ENCODE results near the gene SLC41A3.
A peak's percentile ranks its signal among the peaks of the same experiment; 100 is the strongest.

Gene SLC41A3

DNA sequence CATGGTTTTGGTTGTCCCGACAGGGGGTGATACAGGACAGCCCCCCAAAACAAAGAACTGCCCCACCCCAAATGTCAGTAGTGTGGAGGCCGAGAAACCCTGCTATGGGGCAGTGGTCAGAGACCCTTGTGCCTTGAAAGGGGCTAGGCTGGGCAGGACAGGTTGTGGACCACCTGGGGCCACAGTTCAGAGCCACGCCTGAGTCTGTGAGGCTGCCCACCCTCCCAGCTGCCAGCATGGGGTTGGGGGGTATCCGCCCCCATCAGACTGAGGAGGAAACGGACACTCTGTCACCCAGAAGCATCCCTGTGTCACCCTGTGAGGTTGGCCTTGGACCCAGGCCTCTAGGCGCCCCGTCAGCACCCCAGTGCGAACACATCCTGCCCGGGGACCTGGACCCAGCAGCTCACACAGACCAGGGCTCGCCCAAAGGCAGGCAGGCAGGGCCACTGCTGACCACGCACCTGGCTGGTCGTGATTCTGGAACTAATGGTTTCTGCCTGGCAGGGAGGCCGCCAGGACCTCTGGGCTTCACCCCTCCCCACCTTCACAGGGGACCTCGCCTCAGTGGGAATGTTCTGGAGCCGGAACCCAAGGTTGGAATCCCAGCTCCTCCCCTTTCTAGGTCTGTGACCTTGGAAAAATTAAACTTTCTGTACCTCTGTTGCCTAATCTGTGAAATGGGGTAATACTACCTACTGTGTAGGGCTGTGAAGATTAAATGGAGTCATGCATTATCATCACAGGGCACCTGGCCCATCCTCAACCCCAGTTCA lies 1.4 kb downstream of the SLC41A3 start:
- TF ChIP-seq, protein P1, sequence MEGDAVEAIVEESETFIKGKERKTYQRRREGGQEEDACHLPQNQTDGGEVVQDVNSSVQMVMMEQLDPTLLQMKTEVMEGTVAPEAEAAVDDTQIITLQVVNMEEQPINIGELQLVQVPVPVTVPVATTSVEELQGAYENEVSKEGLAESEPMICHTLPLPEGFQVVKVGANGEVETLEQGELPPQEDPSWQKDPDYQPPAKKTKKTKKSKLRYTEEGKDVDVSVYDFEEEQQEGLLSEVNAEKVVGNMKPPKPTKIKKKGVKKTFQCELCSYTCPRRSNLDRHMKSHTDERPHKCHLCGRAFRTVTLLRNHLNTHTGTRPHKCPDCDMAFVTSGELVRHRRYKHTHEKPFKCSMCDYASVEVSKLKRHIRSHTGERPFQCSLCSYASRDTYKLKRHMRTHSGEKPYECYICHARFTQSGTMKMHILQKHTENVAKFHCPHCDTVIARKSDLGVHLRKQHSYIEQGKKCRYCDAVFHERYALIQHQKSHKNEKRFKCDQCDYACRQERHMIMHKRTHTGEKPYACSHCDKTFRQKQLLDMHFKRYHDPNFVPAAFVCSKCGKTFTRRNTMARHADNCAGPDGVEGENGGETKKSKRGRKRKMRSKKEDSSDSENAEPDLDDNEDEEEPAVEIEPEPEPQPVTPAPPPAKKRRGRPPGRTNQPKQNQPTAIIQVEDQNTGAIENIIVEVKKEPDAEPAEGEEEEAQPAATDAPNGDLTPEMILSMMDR (IDR thresholded peaks at IDR 0.05; ENCODE audit: control insufficient read depth, extremely low read depth, insufficient read depth) = no peak
- DNase-seq (ENCODE audit: low read depth) = no peak
- peak overlapping the region; percentile 70 for H3K4me3 ChIP-seq (ENCODE audit: low read depth, low read length)

DNA sequence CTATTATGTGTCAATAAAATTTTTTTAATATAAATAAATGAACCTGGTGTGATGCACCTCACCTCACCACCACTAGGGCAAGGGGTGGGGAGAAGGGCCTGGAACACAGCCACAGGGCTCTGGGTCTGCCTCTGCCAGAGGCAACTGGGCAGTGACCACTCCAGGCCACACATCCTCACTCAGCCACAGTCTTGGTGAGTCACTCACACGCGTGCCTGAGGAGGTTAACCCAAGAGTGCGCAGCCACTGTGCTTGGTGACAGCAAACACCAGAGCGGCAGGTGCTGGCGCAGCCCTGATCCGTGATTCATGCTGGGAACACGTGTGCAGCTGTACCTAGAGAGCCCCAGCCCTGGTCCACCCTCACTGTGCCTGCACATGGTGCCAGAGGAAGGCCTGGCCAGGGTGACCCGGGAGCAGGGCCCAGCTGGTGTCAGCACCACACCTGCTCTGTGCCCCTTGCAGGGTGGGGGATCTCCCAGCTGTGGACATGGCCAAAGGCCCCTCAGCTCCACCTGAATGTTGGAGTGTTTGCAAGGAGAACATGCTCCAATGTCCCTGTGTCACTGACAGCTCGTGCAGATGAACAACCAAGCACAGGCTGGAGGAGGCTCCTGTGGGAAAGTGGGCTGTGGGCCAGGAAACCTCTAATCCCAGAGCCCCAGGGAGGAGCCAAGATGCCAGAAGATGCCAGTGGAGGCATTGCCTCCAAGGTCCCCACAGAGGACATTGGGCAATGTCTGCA lies 2.1 kb downstream of the SLC41A3 start:
- H3K4me3 ChIP-seq (ENCODE audit: low read depth, low read length) = no peak overlapping the region
- TF ChIP-seq, protein P1 (IDR thresholded peaks at IDR 0.05; ENCODE audit: control insufficient read depth, extremely low read depth, insufficient read depth) = 0 out of 2 replicates have a peak, but pooled peaks have one; percentile 13
- no peak for DNase-seq (ENCODE audit: low read depth)

DNA sequence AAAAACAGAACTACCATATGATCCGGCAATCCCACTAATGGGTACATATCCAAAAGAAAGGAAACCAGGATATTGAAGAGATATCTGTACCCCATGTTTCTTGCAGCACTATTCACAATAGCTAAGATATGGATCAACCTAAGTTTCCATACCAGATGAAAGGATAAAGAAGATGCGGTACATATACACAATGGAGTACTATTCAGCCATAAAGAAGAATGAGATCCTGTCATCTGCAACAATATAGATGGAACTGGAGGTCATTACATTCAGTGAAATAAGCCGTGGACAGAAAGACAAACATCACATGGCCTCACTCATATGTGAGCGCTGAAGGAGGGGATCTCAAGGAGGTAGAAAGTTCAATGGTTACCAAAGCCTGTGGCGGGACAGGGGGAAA lies 3.0 kb downstream of the SLC41A3 start:
- H3K4me3 ChIP-seq (ENCODE audit: low read depth, low read length) = no peak overlapping the region
- no peak for DNase-seq (ENCODE audit: low read depth)
- TF ChIP-seq, protein P1 (IDR thresholded peaks at IDR 0.05; ENCODE audit: control insufficient read depth, extremely low read depth, insufficient read depth) = no peak

DNA sequence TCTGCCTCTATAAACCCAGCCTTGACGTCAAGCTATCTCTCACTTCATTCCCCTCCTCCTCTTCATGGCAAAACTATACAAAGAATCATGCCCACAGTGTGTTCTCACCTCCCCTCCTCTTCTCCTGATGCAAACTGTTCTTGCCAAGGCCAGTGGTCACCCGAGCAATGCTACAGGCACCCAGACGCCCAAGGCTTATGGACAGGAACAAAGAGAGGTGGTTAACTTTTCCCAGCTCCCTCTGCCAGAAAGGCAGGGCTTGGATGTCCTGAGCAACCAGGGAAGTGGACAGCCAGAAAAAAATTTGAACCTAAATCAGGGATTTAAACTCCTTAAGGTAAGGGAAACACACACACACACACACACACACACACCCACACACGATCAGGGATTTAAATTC lies 5.1 kb downstream of the SLC41A3 start:
- TF ChIP-seq, protein P1 (IDR thresholded peaks at IDR 0.05; ENCODE audit: control insufficient read depth, extremely low read depth, insufficient read depth) = no peak
- no peak overlapping the region for H3K4me3 ChIP-seq (ENCODE audit: low read depth, low read length)
- DNase-seq (ENCODE audit: low read depth) = no peak

DNA sequence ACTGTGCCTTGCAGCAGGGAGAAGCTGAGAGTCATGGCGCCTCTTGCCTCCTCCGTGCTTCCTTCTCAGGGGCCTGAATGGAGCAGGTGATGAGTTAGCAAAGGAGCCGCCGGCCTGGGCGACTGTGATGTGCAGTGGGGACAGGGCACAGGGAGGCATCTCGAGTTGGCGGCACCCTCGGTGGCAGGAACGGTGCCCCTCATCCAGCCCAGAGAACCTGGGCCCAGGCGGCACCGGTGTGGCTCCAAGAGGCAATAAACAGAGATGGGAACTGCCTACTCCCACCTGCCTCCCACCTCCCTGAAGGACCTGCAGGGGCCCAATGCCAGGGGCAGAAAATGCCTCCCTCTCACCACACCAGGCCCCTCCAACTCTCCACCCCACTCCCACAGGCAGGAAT lies 6.2 kb downstream of the SLC41A3 start:
- TF ChIP-seq, protein P1 (IDR thresholded peaks at IDR 0.05; ENCODE audit: control insufficient read depth, extremely low read depth, insufficient read depth) = no peak
- DNase-seq (ENCODE audit: low read depth) = no peak
- H3K4me3 ChIP-seq (ENCODE audit: low read depth, low read length) = no peak overlapping the region

DNA sequence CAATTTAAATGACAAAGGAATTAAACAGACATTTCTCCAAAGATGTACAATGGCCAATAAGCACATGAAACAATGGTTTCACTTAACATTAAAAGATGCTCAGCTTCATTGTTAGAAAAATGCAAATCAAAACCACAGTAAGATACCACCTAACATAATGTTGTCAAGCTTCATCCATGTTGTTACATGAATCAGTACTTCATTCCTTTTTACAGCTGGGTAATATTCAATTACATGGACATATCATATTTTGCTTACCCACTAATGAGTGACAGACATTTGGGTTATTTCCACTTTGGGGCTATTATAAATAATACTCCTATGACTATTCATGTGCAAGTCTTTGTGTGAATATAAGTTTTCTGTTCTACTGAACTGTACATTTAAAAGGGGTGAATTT lies 7.8 kb downstream of the SLC41A3 start:
- TF ChIP-seq, protein P1 (IDR thresholded peaks at IDR 0.05; ENCODE audit: control insufficient read depth, extremely low read depth, insufficient read depth) = no peak
- no peak for DNase-seq (ENCODE audit: low read depth)
- no peak overlapping the region for H3K4me3 ChIP-seq (ENCODE audit: low read depth, low read length)

All from LNCaP clone FGC (cell line).